T-helper 1 cell (primary cell): ENCODE results near the gene NMT1.
"Not testable (repeated sequence)": the region's sequence is repeated elsewhere in the genome, so short reads cannot be mapped to it uniquely, and the experiment has no call there.

Source experiments
- DNase-seq, 5 donors: peaks; one replicate each; pipeline ENCODE4 v3.0.0-alpha.2; 2012 to 2020

The NMT1 gene

DNA sequence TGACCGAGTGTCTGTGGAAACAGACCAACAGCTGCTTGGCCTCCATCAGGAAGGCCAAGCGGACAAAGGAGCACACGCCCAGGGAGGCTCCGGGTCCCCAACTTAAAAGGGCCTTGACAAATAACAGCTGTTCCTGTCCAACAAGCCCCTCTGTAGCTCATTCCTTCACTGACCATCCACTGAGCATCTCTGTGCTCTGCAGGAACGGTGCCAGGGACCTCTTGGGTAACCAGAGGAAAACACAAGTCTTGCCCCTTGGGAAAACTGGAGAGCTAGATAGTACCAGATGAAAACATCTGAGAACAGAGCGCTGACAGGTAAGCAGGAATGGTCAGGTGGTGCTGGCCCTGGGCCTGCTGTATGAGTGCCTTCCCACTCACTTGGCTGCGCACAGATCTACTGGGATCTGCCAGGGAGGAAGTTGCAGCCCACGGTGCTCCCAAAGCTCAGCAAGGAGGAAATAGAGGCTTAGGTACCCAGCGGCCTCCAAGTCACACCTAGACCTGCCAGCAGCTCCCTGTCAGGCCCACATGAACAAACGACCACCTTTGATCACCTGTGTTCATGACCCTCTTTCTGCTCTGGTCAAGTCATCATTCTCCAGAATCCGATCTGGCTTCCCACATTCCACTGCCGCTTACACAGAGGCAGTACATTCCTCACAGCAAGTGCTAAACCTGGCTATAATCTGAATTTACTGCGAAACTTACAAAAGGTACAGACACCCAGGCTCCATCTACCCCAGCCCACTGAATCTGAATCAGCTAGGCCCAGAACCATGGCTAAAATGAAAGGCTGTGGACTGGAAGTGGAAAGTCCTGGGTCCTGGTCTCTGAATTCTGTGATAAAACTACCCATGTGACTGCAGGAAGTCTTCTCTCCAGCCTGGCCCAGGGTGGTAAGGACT, 22.1 kb upstream of the NMT1 start:
- DNase-seq, result no peak

DNA sequence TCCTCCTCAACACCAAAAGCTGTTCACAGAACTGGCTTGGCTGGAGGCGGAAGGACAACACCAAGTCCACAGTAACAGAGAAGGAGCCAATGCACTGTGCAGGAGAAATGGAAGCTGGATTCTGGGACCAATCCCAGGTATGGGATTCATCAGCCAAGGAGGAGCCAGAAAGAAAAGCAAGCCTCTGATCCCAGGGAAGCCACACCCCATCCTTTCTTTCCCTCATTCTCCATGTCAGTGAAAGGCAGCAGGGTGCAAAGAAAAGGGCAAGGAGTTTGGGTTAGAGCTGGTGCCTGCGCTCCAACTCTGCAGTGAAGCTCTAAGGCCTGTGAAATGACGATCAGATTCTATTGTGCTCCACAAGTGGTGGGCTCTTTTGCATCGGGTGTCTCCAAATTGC, 20.7 kb upstream of the NMT1 start:
- DNase-seq, result no peak

DNA sequence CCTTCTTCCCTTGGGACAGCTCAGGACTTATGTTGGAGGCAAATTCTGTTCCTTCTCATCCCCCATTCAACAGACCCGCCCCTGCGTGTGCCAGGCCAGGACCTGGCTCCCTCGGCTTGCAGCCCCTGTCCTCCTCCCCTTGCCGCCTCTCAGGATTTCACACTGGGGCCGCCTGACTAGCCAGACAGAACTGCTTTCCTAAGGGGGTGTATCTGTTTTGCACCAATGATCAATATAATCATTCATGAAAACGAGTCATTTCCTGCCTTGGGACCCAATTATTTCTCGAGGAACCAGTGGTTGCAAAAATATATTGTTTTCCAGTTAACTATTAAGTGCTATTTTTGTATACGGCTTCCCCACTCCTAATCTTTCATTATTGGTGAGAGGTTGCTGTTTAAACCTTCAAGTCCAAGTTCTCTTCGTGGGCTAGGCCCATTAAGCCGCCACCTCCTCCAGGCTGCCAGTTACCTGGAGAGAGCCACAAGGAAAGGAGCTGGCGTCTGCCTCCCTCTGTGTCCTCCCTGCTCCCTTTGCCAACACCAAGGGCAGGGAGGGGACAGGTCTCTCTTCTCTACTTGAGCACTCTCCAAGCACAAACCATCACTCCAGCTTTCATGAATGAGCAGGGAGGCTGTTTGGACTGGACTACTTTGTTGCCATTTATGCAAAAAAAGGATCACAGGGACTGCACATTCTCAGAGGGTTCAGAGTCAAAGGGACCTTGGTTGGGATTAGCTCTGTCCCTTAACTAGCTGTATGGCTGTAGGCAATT, 18.6 kb upstream of the NMT1 start:
- no peak for DNase-seq

GRCh38 chr17:45043813-45044540, 17.1 kb upstream of the NMT1 start:
- DNase-seq, result no peak

DNA sequence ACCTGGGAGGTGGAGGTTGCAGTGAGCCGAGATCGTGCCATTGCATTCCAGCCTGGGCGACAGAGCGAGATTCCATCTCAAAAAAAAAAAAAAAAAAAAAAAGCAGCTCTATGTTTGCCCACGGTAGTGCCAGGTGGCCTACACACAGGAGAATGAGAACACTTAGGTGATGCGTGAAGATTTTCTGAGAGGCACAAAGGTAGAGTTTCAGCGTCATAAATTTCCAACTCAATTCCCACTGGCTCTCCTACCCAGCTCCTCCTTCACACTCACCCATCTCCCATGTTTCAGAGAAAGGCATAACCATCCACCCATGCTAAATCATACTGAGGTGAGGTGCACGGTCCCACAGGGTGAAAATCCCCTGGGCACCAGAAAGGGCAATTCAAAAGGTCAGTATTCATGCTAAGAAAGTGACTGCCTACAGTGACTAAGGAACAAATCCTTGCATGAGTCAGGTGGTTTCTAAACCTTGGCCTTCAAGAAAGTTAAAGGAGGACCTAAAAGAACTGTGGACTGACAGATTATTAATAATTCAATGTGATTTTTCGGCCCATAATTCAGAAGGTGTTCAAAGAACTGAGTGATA, 14.5 kb upstream of the NMT1 start:
- DNase-seq, result no peak

DNA sequence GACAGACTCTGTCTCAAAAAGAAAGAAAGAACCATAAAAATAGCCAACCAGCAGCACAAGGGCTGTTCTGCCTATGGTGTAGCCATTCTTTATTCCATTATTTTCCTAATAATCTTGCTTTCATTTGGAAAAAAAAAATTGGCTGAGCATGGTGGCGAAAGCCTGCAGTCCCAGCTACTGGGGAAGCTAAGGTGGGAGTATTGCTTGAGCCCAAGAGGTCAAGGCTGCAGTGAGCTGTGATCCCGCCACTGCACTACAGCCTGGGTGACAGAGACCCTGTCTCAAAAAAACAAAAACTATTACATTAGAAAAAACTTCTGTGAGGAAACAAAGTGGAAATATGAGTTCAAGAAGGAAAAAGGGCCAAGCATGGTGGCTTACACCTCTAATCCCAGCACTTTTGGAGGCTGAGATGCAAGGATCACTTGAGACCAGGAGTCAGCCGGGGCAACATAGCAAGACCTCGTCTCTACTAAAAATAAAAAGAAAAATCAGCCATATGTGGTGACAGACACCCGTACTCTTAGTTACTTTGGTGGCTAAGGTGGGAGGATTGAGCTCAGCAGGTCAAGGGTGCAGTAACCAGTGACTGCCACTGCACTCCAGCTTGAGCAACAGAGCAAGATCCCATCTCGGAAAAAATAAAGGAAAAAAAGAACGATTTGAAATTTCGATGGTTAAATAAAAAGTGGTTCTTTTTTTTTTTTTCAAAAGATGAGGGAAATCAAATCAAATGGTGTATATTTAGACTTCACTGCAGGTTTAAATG, 12.1 kb upstream of the NMT1 start:
- DNase-seq, result no peak

DNA sequence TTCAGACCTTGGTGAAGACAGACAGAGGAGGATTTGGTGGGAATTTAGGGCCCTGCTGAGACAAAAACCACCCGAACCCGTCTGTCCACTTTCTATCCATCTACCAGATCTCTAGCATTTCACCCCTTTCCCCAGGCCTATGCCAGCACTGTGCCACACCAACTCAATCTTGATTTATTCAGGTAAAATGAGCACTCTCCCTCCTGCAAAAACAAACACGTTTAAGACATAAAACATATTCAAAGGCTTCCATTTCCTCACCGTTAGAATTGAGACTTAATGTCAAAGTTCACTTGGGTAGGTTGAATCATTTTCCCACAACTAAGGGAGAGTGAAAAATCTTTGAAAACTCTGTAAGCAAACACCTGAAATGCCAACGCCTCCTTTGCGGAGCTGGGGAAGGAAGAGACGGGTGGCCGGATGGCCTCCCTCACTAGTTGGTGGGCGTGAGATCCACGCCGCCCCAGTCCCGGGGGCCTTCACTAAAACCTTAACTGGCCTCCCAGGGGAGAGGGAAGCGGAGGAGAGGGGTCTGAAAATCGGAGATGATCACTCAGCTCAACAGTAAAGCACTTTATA, 10.5 kb upstream of the NMT1 start:
- peak in 2 of 5 donors; percentile 15 to 41 for DNase-seq

DNA sequence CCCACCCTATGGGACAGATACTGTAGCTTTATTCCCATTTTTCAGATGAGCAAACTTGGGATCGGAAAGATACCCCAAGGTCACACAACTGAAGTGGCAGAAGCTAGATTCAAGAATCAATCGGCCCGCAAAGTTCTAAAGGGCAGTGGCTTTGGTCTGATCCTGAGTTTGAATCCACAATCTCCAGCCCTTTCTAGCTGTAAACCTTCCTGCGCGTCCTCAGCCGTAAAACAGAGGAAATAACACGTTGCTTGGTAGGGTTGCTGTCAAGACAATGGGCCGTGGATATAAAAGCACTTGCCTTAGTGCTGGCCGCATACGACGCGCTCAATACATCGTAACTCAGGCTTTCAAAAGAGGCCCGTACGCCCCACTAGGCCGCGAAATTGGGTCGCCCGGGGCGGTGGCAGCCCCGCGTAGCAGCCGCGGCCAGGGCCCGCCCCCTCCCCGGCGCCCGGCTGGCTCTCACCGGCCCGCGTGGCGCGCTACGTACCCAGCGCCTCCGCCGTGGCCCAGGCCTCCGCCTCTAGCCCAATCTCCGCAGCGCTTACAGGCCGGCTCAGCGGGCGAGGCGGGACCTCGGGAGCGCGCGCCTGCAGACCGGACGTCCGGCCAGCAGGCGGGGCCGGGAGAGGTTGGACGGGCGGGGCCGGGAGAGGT, 9.9 kb upstream of the NMT1 start, which contains the start of gene DCAKD:
TSS of gene DCAKD (minus strand) at position 573 of the 660 bp plus-strand sequence. CDS start 16,747 bp downstream, outside the sequence.
- peak; percentile 81 to 98 (median 86) for DNase-seq

DNA sequence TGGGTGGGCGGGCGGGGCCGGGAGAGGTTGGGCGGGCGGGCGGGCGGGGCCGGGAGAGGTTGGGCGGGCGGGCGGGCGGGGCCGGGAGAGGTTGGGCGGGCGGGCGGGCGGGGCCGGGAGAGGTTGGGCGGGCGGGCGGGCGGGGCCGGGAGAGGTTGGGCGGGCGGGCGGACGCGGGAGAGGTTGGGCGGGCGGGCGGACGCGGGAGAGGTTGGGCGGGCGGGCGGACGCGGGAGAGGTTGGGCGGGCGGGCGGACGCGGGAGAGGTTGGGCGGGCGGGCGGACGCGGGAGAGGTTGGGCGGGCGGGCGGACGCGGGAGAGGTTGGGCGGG, 9.4 kb upstream of the NMT1 start:
- not testable (repeated sequence) for DNase-seq

DNA sequence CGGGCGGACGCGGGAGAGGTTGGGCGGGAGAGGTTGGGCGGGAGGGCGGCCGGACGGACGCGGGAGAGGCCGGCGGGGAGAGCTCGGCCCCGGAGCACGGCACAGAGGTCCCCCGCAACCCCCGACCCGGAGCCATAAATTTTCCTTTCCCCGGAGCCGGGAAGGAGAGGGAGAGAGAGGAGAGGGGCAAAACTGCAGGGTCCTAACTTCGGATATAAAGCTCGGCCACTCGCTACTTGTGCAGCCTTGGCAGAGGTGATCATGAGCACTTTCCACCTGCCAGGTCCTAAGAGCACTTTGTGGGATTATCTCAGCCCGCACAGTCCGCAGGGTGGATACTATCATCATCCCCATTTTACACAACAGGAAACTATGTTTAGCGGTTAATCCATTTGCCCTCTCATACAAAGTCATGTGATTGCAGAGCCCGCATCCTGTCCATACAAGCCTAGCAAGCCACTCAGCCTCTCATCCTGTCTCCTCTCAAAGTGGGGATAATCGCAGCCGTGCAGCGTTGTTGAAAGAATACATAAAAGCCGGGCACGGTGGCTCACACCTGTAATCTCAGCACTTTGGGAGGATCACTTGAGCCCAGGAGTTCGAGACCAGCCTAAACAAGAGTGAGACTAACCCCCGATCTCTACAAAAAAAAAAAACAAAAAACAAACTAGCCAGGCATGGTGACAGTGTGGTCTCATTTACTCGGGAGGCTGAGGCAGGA, 8.9 kb upstream of the NMT1 start:
- DNase-seq, result peak; percentile 15 to 87 (median 27)

DNA sequence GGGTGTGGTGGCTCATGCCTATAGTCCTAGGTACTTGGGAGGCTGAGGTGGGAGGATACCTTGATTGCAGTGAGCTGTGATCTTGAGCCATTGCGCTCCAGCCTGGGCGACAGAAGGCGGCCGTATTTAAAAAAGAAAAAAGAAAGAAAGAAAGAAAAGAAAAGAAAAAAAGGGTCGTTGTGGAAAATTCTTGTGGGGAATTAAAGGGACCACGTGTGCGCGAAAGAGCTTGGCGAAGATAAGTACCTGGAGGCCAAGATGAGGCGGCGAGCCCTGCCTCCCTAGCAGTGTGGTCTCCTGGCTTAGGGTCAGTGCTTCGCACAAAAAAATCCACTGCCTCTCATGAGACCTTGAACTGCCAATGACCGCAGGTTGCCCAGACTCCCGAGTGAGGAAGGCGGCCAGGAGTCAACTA, 728 bp upstream of the NMT1 start:
- DNase-seq, result no peak

- no peak for DNase-seq
Measured at GRCh38 chr17:45061606-45062205, 589 bp downstream of the NMT1 start.

- DNase-seq, result no peak
Measured at GRCh38 chr17:45063198-45063597, 2.1 kb downstream of the NMT1 start.

DNA sequence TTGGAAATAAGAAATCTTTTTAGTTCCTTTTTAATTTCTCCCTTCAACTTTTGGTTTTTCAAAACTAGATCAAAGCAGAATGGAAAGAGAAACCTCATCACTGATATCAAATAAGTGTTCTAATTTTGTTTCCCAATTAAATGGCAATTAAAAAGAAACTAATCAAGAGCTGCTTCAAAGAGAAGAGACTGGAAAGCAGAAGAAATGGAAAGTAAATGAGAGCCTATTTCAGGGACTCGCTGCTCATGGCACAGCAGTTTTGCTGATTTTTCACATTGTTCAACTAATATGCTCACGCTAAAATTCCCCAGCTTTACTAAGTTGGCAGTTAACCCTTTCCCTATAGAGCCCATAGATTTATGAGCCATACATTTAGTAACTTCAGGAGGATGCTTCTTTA, 6.5 kb downstream of the NMT1 start:
- no peak for DNase-seq

DNA sequence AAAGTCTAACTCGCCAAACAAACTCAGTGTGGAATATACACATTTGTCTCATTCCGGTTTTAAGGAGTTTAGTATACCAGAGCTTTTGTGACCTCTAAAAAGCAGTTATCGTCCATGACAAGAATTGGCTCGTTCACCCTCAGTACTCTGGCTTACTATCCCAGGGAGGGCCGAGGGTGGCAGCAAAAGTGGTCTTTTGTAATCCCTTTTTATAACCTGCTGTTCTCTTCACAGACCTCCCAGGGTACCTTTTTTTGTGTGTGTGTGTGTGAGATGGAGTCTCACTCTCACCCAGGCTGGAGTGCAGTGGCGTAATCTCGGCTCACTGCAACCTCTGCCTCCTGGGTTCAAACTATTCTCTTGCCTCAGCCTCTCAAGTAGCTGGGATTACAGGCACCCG, 8.9 kb downstream of the NMT1 start:
- DNase-seq, result no peak

DNA sequence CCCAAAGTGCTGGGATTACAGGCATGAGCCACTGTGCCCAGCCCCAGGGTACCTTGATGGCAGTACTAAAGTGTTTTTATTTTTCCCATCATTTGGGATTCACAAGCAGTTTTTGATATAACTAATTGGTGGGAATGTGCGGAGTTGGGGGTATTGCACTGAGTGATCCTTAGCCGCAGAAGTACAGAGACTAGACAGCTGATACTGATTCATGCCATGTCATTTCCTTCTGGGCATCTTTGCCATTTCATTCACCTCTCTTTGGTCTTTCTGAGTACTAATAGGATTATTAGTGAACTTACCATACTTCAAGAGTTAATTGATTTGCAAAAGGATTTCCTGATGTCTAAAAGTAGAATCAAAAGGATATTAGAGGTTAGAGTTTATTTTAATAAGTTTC, 9.7 kb downstream of the NMT1 start:
- no peak for DNase-seq

- no peak for DNase-seq
Measured at GRCh38 chr17:45073414-45074070, 12.4 kb downstream of the NMT1 start.

GRCh38 chr17:45077643-45078042, 16.5 kb downstream of the NMT1 start:
- no peak for DNase-seq

- DNase-seq, result no peak
Measured at GRCh38 chr17:45081047-45081703, 20.1 kb downstream of the NMT1 start.
